ENCODE results near the gene LIN54.
"Not testable (repeated sequence)": the region's sequence is repeated elsewhere in the genome, so short reads cannot be mapped to it uniquely, and the experiment has no call there.

LIN54 gene

GRCh38 chr4:82939414-82939813 is 71.2 kb downstream of the LIN54 start:
- Mint-ChIP-seq H3K27me3 (ENCODE audit: low read depth) (no peaks in the 10 kb centered on the region), H3K9me3 (no peaks in the 10 kb centered on the region), H3K4me3 (no peak overlapping the region), H3K4me1 (ENCODE audit: low read depth) (peaks cover 2% of the 10 kb centered on the region), H3K36me3 (ENCODE audit: low read depth) (peaks cover 36% of the 10 kb centered on the region), H3K27ac (no peak overlapping the region)

DNA sequence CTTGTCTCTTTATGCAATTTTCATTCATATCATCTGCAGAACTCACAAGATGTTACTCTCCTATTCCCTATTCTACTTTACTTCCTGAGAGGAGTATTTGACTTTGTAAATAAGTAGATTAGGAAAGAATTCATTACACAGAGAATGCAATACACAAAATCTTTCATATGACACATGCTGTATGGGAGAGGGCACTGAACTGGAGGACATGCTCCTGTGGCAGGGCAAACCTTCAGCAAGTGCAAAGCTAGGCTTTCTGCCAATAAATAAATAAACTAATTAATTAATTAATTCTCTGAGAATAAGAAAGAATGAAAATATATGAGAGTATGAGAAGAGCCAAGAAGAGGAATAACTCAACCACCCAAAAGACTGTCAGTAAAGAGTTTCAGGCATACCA is 76.2 kb downstream of the LIN54 start:
- H3K36me3 Mint-ChIP-seq (ENCODE audit: low read depth): peaks cover 45% of the 10 kb centered on the region
- H3K27me3 Mint-ChIP-seq (ENCODE audit: low read depth): no peaks in the 10 kb centered on the region
- H3K27ac Mint-ChIP-seq: no peak overlapping the region
- H3K4me1 Mint-ChIP-seq (ENCODE audit: low read depth): peaks cover 1% of the 10 kb centered on the region
- no peaks in the 10 kb centered on the region for H3K9me3 Mint-ChIP-seq
- no peak overlapping the region for H3K4me3 Mint-ChIP-seq

GRCh38 chr4:82930848-82931755 is 79.5 kb downstream of the LIN54 start:
- Mint-ChIP-seq H3K4me3 (no peak overlapping the region), H3K36me3 (ENCODE audit: low read depth) (peaks cover 43% of the 10 kb centered on the region), H3K4me1 (ENCODE audit: low read depth) (peaks cover 1% of the 10 kb centered on the region), H3K9me3 (no peaks in the 10 kb centered on the region), H3K27me3 (ENCODE audit: low read depth) (no peaks in the 10 kb centered on the region), H3K27ac (no peak overlapping the region)

GRCh38 chr4:82921795-82922194 is 88.8 kb downstream of the LIN54 start:
- no peak overlapping the region for H3K27ac Mint-ChIP-seq
- no peaks in the 10 kb centered on the region for H3K4me1 Mint-ChIP-seq (ENCODE audit: low read depth)
- H3K27me3 Mint-ChIP-seq (ENCODE audit: low read depth): no peaks in the 10 kb centered on the region
- no peaks in the 10 kb centered on the region for H3K9me3 Mint-ChIP-seq
- peaks cover 4% of the 10 kb centered on the region for H3K36me3 Mint-ChIP-seq (ENCODE audit: low read depth)
- H3K4me3 Mint-ChIP-seq: no peak overlapping the region

DNA sequence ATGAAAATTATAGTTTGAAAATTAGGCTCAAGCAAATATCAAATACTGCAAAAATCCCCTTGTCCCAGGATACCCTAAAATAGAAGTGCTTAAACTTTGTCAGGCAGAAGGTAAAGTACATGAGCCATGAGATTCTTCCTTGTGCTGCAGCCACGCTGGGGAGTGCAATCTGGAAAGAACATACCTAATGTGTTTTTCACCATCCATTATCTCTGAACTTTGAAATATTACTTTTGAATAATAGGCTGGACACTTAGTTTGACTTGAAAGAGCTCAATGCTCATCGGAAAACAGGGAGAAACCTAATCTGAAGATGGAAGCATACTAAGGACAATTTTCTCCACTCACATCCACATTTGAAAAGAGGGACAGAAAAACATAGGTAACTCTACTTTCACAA is 91.2 kb downstream of the LIN54 start:
- no peak overlapping the region for H3K27ac Mint-ChIP-seq
- H3K9me3 Mint-ChIP-seq: no peaks in the 10 kb centered on the region
- no peaks in the 10 kb centered on the region for H3K27me3 Mint-ChIP-seq (ENCODE audit: low read depth)
- H3K4me1 Mint-ChIP-seq (ENCODE audit: low read depth): no peaks in the 10 kb centered on the region
- H3K4me3 Mint-ChIP-seq: no peak overlapping the region
- H3K36me3 Mint-ChIP-seq (ENCODE audit: low read depth): peaks cover 8% of the 10 kb centered on the region

DNA sequence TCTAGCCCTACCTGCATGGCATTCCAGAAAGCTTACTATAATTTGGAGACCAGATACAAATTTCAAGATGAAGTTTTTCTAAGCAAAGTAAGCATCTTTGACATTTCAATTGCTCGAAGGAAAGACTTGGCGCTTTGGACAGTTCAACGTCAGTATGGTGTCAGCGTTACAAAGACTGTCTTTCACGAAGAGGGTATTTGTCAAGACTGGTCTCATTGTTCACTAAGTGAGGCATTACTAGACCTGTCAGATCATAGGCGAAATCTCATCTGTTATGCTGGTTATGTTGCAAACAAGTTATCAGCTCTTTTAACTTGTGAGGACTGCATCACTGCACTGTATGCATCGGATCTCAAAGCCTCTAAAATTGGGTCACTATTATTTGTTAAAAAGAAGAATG is 92.5 kb downstream of the LIN54 start:
- no peak overlapping the region for H3K27ac Mint-ChIP-seq
- no peak overlapping the region for H3K4me3 Mint-ChIP-seq
- no peaks in the 10 kb centered on the region for H3K27me3 Mint-ChIP-seq (ENCODE audit: low read depth)
- H3K36me3 Mint-ChIP-seq (ENCODE audit: low read depth): peaks cover 6% of the 10 kb centered on the region
- no peaks in the 10 kb centered on the region for H3K9me3 Mint-ChIP-seq
- H3K4me1 Mint-ChIP-seq (ENCODE audit: low read depth): no peaks in the 10 kb centered on the region

DNA sequence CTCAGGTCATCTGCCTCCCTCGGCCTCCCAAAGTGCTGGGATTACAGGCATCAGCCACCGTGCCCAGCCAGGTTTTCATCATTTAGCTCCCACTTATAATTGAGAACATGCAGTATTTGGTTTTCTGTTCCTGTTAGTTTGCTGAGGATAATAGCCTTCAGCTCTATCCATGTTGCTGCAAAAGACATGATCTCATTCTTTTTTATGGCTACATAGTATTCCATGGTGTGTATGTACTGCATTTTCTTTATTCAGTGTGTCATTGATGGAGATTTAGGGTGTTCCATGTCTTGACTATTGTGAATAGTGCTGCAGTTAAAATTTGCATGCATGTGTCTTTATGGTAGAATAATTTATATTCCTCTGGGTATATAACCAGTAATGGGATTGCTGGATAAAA is 96.7 kb downstream of the LIN54 start:
- H3K9me3 Mint-ChIP-seq; H3K27ac Mint-ChIP-seq; H3K36me3 Mint-ChIP-seq (ENCODE audit: low read depth); H3K4me1 Mint-ChIP-seq (ENCODE audit: low read depth); H3K4me3 Mint-ChIP-seq; H3K27me3 Mint-ChIP-seq (ENCODE audit: low read depth): not testable (repeated sequence)

DNA sequence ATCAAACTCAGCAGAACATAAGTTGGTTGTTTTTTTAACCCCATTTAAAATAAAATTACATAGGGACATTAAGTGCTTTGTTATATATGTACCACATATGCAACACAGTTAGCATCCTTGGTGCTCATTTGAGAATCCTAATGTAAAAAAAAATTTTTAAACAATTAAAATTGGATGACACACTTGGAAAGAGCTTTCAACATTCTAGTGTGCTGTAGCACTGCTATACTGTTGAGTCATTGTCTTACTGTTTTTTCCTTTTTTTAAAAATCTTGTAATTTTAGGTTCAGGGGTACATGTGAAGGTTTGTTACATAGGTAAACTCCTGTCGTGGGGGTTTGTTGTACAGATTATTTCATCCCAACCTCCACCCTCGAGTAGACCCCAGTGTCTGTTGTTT is 97.3 kb downstream of the LIN54 start:
- Mint-ChIP-seq H3K36me3 (ENCODE audit: low read depth) (peaks cover 8% of the 10 kb centered on the region), H3K27ac (no peak overlapping the region), H3K9me3 (no peaks in the 10 kb centered on the region)

GRCh38 chr4:82909326-82909725 is 101.3 kb downstream of the LIN54 start:
- Mint-ChIP-seq H3K36me3 (ENCODE audit: low read depth) (peaks cover 8% of the 10 kb centered on the region), H3K4me3 (no peak overlapping the region), H3K4me1 (ENCODE audit: low read depth) (peaks cover 6% of the 10 kb centered on the region), H3K27me3 (ENCODE audit: low read depth) (peaks cover 3% of the 10 kb centered on the region), H3K27ac (no peak overlapping the region), H3K9me3 (no peaks in the 10 kb centered on the region)

More for the DNA sequence above, 97.3 kb downstream of the LIN54 start:
- no peaks in the 10 kb centered on the region for H3K4me1 Mint-ChIP-seq (ENCODE audit: low read depth)
- no peak overlapping the region for H3K4me3 Mint-ChIP-seq
- no peaks in the 10 kb centered on the region for H3K27me3 Mint-ChIP-seq (ENCODE audit: low read depth)

DNA sequence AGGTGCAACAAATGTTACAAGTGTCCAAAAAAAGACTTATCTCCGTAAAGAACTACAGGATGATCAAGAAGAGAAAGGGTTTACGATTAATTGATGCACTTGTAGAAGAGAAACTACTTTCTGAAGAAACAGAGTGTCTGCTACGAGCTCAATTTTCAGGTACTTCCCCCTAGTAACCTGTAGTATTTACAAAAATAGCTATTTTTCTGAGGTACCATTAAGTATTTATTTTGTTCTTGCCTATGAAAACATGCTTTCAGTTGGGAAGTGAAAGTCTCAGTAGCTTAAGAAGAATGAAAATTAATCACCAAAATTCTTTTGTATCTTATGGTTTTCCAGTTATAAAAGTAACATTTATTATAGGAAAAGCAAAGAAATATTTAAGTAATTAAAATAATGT is 104.2 kb downstream of the LIN54 start:
- H3K36me3 Mint-ChIP-seq (ENCODE audit: low read depth): peaks cover 7% of the 10 kb centered on the region

DNA sequence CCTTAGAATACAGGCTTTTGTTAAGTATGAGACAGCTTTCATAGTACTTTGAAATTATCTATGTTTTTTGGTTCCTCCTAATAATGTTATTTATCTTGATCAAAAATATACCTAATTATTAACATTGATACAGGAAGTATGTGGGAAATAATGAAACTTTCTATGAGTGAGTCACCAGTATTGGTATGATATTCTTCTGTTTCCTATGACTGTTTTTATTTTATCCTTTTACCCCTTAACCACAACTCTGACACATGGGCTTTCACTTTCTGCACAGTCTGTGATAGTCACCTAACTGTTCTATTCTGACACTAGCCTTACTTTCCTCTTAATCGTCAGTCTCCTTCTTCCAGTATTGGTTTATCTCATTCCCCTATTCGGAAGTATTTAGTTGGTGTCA is 105.4 kb downstream of the LIN54 start:
- no peak overlapping the region for H3K4me3 Mint-ChIP-seq
- H3K27me3 Mint-ChIP-seq (ENCODE audit: low read depth): peaks cover 3% of the 10 kb centered on the region
- H3K27ac Mint-ChIP-seq: peak overlapping the region; percentile 49
- no peaks in the 10 kb centered on the region for H3K9me3 Mint-ChIP-seq
- peaks cover 12% of the 10 kb centered on the region for H3K4me1 Mint-ChIP-seq (ENCODE audit: low read depth)
- H3K36me3 Mint-ChIP-seq (ENCODE audit: low read depth): peaks cover 7% of the 10 kb centered on the region

More for the DNA sequence above, 104.2 kb downstream of the LIN54 start:
- peaks cover 12% of the 10 kb centered on the region for H3K4me1 Mint-ChIP-seq (ENCODE audit: low read depth)
- H3K27ac Mint-ChIP-seq: no peak overlapping the region
- peaks cover 3% of the 10 kb centered on the region for H3K27me3 Mint-ChIP-seq (ENCODE audit: low read depth)
- no peaks in the 10 kb centered on the region for H3K9me3 Mint-ChIP-seq
- no peak overlapping the region for H3K4me3 Mint-ChIP-seq

DNA sequence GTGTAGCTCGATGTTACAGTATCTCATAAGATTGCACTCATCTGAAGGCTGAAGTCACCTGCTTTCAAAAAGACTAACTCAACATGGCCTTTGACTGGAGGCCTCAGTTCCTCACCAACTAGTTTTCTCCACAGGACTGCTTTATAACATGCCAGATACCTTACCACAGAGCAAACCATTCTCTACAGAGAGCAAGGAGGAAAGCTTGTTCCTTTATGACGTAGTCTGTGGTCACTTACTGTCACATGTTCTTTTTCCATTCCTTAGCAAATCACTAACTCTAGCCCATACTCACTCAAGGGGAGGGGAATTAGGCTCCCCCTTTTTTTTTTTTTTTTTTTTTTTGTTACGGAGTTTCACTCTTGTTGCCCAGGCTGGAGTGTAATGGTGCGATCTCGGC is 106.9 kb downstream of the LIN54 start:
- no peaks in the 10 kb centered on the region for H3K9me3 Mint-ChIP-seq
- peak overlapping the region; percentile 53 for H3K27ac Mint-ChIP-seq
- peaks cover 7% of the 10 kb centered on the region for H3K36me3 Mint-ChIP-seq (ENCODE audit: low read depth)
- peaks cover 3% of the 10 kb centered on the region for H3K27me3 Mint-ChIP-seq (ENCODE audit: low read depth)
- no peak overlapping the region for H3K4me3 Mint-ChIP-seq
- H3K4me1 Mint-ChIP-seq (ENCODE audit: low read depth): peaks cover 16% of the 10 kb centered on the region

GRCh38 chr4:82901183-82901718 is 109.4 kb downstream of the LIN54 start:
- Mint-ChIP-seq H3K36me3 (ENCODE audit: low read depth) (peaks cover 11% of the 10 kb centered on the region), H3K27ac (no peak overlapping the region), H3K9me3 (no peaks in the 10 kb centered on the region), H3K4me1 (ENCODE audit: low read depth) (peaks cover 31% of the 10 kb centered on the region), H3K27me3 (ENCODE audit: low read depth) (peaks cover 3% of the 10 kb centered on the region), H3K4me3 (no peak overlapping the region)

DNA sequence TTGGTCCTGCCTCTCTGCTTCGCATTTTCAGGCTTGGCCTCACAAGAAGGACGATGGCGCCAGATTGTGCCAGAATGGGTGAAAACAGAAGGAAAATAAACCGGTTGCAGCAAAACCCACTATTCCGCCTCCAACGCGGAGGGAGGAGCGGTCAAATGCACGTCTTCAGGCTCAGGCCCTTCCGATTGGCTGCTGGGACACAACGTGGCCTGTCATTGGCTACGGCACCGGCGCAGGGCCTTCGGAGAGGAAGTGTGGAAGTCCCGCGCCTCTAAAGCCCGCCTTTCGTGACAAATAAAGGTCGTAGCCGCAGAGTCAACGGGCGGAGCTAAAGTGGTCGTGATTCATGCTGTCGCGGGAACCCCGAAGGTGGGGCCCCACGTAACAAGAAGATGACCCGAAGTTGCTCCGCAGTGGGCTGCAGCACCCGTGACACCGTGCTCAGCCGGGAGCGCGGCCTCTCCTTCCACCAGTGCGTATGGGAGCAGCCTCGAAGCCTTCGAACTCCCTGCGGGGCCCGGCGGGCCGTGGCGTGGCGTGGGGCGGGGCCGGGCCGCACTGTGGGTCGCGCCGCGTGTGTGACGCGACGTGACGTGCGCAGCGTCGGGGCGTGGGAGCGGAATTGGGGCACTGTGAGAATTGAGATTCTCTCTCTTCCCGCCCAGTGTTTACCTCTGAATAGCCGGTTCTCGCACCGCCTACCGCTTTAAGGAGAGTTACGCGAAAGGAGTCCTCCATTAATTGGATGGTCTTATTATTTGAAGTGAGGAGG is 110.0 kb downstream of the LIN54 start, which contains the start of gene THAP9:
TSS of gene THAP9 (plus strand) at position 325 of the 772 bp plus-strand sequence. CDS start at position 393, 68 bp downstream.
- Mint-ChIP-seq H3K9me3 (no peaks in the 10 kb centered on the region), H3K4me1 (ENCODE audit: low read depth) (peaks cover 32% of the 10 kb centered on the region), H3K4me3 (no peak within 1 kb of the TSS), H3K27ac (no peak within 1 kb of the TSS), H3K36me3 (ENCODE audit: low read depth) (peaks cover 14% of the 10 kb centered on the region), H3K27me3 (ENCODE audit: low read depth) (no peaks in the 10 kb centered on the region)

DNA sequence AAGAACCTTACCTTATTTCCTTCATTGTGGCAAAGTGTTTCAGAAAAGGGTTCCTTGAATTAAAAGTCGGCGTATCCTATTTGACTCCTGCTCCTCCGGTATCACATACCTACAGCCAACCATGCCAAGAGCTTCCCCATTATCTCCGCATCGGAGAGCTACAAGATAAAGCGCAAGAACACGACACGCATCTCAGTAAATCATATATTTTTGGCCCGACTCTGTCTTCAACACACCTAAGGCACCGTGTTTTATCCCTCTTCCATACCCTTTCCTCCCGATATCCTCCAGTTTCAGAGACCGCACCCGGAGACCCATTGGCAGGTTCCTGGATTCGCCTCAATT is 110.6 kb downstream of the LIN54 start:
- no peak overlapping the region for H3K4me3 Mint-ChIP-seq
- no peaks in the 10 kb centered on the region for H3K9me3 Mint-ChIP-seq
- no peaks in the 10 kb centered on the region for H3K27me3 Mint-ChIP-seq (ENCODE audit: low read depth)
- no peak overlapping the region for H3K27ac Mint-ChIP-seq
- peaks cover 29% of the 10 kb centered on the region for H3K4me1 Mint-ChIP-seq (ENCODE audit: low read depth)
- peaks cover 16% of the 10 kb centered on the region for H3K36me3 Mint-ChIP-seq (ENCODE audit: low read depth)

All from T-helper 1 cell treated with Interleukin-12 subunit alpha and Interleukin-12 subunit beta and Interleukin-4 antibody, amounts not matched to agents 30 μg/mL and 1 μg/mL, for 36 hours (primary cell).